Keratinocyte (primary cell): ENCODE results near the gene TMEM167A.

ENCODE experiments used
- CTCF ChIP-seq, 3 experiments: IDR thresholded peaks in 1 of 3; conservative IDR thresholded peaks in 1 of 3; optimal IDR thresholded peaks in 1 of 3; 2 replicates in 2 of 3; 3 replicates in 1 of 3; pipeline versions ENCODE3 to v1.5.1; 2011; ENCODE audit warnings: low read length in 3 of 3, mild to moderate bottlenecking in 3 of 3, moderate library complexity in 2 of 3, control low read depth in 1 of 3, inconsistent platforms in 1 of 3; ENCODE audit not compliant: insufficient read depth in 2 of 3; ENCODE audit errors: extremely low read depth in 1 of 3
- EZH2 ChIP-seq: IDR thresholded peaks from one replicate; pipeline ENCODE4 v1.6.1; 2012; ENCODE audit warnings: inconsistent platforms, mild to moderate bottlenecking, low read length, moderate library complexity

- TF ChIP-seq CTCF (optimal IDR thresholded peaks at IDR 0.05 in 1 of 3, IDR thresholded peaks at IDR 0.05 in 1 of 3, conservative IDR thresholded peaks at IDR 0.05 in 1 of 3; ENCODE audit: extremely low read depth in 1 of 3, insufficient read depth in 2 of 3, low read length in 3 of 3) (no peak), EZH2 (no peak)
These were observed 41.7 kb downstream of the TMEM167A start for GRCh38 chr5:83035373-83036100.
